Upper lobe of right lung (tissue), 1 donor: ENCODE measurements around the gene CHID1. TPM values are rescaled to one million over a fixed set of nuclear protein-coding genes. Genes with fewer than 3 reads are reported as not detected.

ENCODE experiments used
- ATAC-seq: fragments of 200-7000 bp; cut with Tn5 transposase; one replicate; pipeline ENCODE4 v1.9.1; 2020; ENCODE audit warnings: mild to moderate bottlenecking, moderate library complexity
- DNase-seq: peaks from one replicate; pipeline ENCODE4 v3.0.0-alpha.2; 2020
- H3K27ac ChIP-seq: fragments of 200-600 bp; one replicate; pipeline ENCODE4 v1.8.0; 2022
- H3K27me3 ChIP-seq: fragments of 200-600 bp; one replicate; pipeline ENCODE4 v1.8.0; 2022; ENCODE audit warnings: mild to moderate bottlenecking
- H3K36me3 ChIP-seq: fragments of 200-600 bp; one replicate; pipeline ENCODE4 v1.8.0; 2022
- H3K4me1 ChIP-seq: fragments of 200-600 bp; one replicate; pipeline ENCODE4 v1.8.0; 2022
- H3K4me3 ChIP-seq: fragments of 200-600 bp; one replicate; pipeline ENCODE4 v1.8.0; 2022; ENCODE audit warnings: mild to moderate bottlenecking
- H3K9me3 ChIP-seq: fragments of 200-600 bp; one replicate; pipeline ENCODE4 v1.8.0; 2022
- CTCF ChIP-seq: fragments of 200-600 bp; IDR thresholded peaks from one replicate; pipeline ENCODE4 v1.8.0; 2022; ENCODE audit warnings: antibody characterized with exemption
- intact Hi-C: fragments of 100-400 bp; cut with DNase I; formaldehyde crosslinking; loops from one replicate; pipeline ENCODE4 v1.11.0; 2022
- total RNA-seq: library from RNA; stranded (reverse); fragmentation: NEBNext Ultra II Directional; extraction: Animal tissue kit (Norgen Biotek cat#: 25700); gene quantifications from one replicate; pipeline ENCODE4 v1.2.1, GENCODE V29; 2021
- donor health status: DM: no; HTN: yes; CAD: no; lungs with severe emphysema.

CHID1 gene
- total RNA-seq, 1 donor from 2014 or later = 52.9 TPM

DNA sequence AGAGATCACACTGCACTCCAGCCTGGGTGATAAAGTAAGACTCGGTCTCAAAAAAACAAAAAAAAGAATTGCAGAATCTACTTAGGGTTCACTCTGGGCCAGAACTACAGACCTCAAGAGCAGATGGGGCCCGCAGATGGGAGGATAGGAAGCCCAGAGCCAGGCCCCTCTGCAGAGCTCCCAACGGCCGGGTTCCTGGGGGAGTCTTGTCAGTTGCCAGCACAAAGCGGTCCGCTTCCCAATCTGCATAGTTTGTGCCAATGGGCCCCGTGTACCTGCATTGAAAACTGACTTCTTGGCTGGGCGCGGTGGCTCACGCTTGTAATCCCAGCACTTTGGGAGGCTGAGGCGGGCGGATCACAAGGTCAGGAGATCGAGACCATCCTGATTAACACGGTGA lies 1.7 kb upstream of the CHID1 start:
- no peak for DNase-seq
- H3K36me3 ChIP-seq = no peaks in the 10 kb centered on the region
- intact Hi-C loops = no loop called here
- H3K27me3 ChIP-seq = no peaks in the 10 kb centered on the region
- no peak for ATAC-seq
- no peak overlapping the region for H3K27ac ChIP-seq
- no peak for TF ChIP-seq CTCF
- H3K9me3 ChIP-seq = no peaks in the 10 kb centered on the region
- H3K4me1 ChIP-seq = peaks cover 12% of the 10 kb centered on the region
- H3K4me3 ChIP-seq = no peak overlapping the region

GRCh38 chr11:911890-912219 lies 1.2 kb upstream of the CHID1 start:
- Histone ChIP-seq H3K36me3 (no peaks in the 10 kb centered on the region), H3K9me3 (no peaks in the 10 kb centered on the region), H3K4me1 (peaks cover 12% of the 10 kb centered on the region), H3K27ac (peak overlapping the region; percentile 88), H3K27me3 (no peaks in the 10 kb centered on the region), H3K4me3 (peak overlapping the region; percentile 85)
- no peak for ATAC-seq
- intact Hi-C loops = no loop called here
- no peak for DNase-seq
- TF ChIP-seq CTCF = no peak

DNA sequence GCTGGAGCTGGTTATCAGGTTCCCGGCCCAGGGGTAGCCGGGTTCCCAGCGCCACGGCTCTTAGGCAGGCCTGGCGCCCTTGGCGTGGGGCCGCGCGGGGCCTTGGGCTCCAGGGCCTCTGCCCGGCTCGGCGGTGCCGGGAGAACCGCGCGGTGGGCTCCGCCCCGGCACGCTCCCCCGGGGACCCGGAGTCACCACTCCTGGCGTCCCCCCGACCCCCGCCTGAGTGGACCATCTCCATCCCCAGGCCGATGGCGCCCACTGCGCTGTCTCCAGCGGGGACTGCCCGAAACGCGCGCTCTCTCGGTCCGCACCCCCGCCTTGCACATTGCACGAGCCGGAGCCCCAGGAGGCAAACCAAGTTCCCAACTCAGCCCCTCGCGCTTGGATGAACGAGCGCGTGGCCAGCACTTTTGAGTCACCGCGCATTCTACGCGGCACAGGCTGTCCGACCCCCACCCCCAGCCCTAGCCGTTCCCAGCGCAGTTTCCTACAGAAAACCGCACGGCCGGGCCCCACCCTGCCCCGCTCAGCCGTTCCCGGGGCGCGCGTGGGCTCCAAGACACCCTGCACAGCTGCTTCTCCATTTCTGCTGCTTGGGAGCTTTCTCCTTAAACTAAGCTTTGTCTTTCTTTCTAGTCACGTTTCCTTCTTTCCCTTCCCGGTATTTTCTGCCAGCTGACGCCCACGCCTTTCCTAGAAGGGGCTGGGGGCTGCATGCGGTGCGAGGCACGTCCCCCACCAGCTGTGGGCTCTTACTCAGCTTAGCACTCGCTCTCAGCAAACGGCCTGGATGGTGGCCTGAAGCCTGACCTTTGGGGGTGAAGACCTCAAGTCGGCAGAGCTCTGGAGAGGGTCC lies 650 bp upstream of the CHID1 start:
- H3K27me3 ChIP-seq = no peaks in the 10 kb centered on the region
- H3K9me3 ChIP-seq = no peaks in the 10 kb centered on the region
- no peaks in the 10 kb centered on the region for H3K36me3 ChIP-seq
- peak overlapping the region; percentile 88 for H3K27ac ChIP-seq
- no peak for TF ChIP-seq CTCF
- ATAC-seq = peak; percentile 55
- H3K4me3 ChIP-seq = peak overlapping the region; percentile 85
- peak; percentile 83 for DNase-seq
- intact Hi-C loops = no loop called here
- H3K4me1 ChIP-seq = peaks cover 12% of the 10 kb centered on the region

- ATAC-seq = peak; percentile 43
- no peaks in the 10 kb centered on the region for H3K36me3 ChIP-seq
- H3K9me3 ChIP-seq = no peaks in the 10 kb centered on the region
- intact Hi-C loops = no loop called here
- peaks cover 12% of the 10 kb centered on the region for H3K4me1 ChIP-seq
- no peak for DNase-seq
- peak overlapping the region; percentile 85 for H3K4me3 ChIP-seq
- peak overlapping the region; percentile 36 for H3K27ac ChIP-seq
- no peaks in the 10 kb centered on the region for H3K27me3 ChIP-seq
- TF ChIP-seq CTCF = no peak
Measured at GRCh38 chr11:910044-910588, 494 bp downstream of the CHID1 start.

DNA sequence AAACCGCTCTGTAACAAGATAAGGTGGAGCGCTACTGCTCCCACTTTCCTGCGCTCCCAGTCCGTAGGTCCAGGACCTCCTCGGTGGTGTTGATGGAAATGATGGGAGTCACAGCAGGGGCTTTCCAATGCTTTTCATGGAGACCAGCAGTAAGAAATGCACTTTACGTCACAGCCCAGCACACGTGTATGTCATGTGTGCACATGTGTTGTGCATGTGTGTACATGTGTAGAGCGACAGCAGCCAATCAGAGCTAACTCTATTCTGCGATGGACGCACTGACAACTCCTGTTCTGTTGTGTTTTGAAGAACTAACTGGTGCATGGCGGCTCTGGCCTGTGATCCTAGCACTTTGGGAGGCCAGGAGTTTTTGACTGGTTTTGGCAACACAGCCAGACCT lies 1.2 kb downstream of the CHID1 start:
- H3K36me3 ChIP-seq = peaks cover 3% of the 10 kb centered on the region
- no peak overlapping the region for H3K27ac ChIP-seq
- H3K4me1 ChIP-seq = peaks cover 12% of the 10 kb centered on the region
- intact Hi-C loops = no loop called here
- H3K9me3 ChIP-seq = no peaks in the 10 kb centered on the region
- peak overlapping the region; percentile 85 for H3K4me3 ChIP-seq
- TF ChIP-seq CTCF = no peak
- DNase-seq (no peak), ATAC-seq (no peak)
- H3K27me3 ChIP-seq = no peaks in the 10 kb centered on the region
